Activated CD8-positive, alpha-beta memory T cell treated with anti-CD3 and anti-CD28 coated beads, Interleukin-2, amount 50 U/mL, for 1 hour (primary cell): ENCODE data around the gene MBNL3.
"Not testable (repeated sequence)": the region's sequence is repeated elsewhere in the genome, so short reads cannot be mapped to it uniquely, and the experiment has no call there.

Experiments used
- DNase-seq: peaks from one replicate; pipeline ENCODE4 v3.0.0-alpha.2; 2020; ENCODE audit errors: extremely low read depth

Gene MBNL3

DNA sequence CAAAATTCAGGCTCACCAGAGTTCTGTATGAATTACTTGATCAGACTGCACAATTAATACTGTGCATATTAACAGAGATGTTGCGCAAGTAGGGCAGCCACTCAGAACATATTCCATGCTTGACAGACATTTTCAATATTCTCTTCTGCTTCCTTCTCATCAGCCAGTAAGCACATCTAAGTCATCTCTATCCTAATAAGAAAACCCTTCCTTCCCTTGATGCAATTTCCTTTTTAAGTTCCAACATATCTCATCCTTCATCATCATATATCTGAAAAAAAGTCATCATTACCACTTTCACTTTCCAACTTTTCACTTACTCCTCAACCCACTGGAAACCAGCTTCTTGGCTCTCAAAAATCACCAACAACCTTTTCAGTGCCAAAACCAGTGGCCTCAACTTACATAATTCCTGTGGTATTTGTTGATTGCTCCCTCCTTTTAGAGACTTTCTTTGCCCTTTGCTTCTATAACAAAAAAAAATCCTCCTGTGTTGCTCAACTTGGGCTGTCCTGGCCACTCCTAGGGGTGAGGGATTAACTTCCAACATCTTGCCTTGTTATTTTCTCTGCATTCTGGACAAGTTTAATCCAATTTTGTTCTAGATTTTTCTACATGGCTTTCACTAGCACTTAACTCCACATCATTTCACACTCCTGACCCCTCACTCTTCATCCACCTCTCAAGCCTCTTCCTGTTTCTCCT is 14.1 kb downstream of the MBNL3 start:
- DNase-seq: no peak

- DNase-seq: no peak
Observed at GRCh38 chrX:132472397-132472796, 16.4 kb downstream of the MBNL3 start.

DNA sequence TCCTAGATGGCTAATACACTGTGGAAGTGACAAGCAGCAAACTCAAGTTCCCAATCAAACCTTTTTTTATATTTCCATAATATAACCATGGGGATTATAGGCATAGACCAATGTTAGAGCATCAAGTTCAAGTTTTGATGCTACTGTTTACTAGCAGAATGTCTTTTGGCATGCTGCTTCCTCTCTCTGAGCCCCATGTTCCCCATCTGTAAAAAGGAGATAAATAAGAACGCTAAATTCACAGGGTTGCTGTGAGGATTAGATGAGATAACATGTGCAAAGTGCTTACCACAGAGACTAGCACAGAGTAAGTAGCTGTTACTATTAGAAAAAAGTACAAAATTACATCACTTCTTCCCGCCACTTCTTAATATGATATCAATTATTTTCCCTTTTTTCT is 18.0 kb downstream of the MBNL3 start:
- no peak for DNase-seq

DNA sequence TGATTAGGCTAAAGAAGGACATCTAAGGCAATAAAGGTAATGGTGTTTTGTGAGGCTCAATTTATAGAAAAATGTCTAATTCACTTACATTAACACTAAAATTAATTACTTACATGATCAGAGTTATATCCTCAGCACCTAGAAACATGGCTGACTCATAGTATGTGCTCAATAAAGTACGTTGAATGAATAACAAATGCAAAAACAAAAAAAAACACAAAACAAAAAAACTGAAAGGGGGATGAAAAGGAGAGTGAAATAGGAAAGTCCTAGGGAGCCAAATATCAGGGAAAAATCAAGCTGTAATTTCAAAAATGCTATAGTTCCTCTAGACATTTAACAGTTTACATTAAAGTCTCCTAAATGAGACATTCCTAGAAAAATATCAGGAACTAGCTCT is 18.7 kb downstream of the MBNL3 start:
- DNase-seq: no peak

GRCh38 chrX:132468454-132468853 is 20.4 kb downstream of the MBNL3 start:
- no peak for DNase-seq

DNA sequence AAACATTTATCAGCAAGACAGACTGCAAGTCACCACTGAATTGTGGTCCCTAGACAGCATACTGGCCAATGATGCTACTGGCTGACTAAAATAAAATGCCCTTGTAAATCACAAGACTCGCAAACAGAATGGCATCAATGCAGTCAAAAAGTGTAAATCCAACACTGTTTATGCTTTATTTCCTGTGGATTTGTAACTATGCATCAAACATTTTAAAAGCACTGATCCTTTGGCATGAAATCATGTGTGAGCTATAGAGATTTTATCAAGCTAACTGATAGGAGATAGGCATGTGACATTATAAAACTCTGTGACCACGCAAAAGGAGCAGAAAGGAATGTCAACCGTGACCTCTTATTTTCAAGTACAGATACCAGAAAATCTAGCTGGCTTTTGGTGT is 20.8 kb downstream of the MBNL3 start:
- DNase-seq: no peak

DNA sequence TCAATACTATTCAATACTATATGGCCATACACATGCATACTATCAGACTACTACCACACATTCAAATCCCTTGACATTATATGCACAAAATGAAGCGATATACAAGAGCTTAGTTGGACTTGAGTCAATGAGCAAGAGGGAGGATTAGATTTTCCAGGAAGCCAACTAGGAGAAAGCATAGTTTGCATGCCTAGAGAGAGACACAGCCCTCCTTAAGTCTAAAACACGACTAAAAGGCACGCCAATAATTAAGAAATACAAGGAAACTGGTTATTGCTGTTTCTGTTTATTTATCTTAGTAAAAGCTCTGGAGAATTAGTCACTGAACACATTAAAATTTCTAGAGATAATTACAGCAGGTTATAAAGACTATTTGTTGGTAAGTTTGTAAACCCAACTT is 21.8 kb downstream of the MBNL3 start:
- DNase-seq: no peak

GRCh38 chrX:132463411-132463810 is 25.4 kb downstream of the MBNL3 start:
- DNase-seq: no peak

DNA sequence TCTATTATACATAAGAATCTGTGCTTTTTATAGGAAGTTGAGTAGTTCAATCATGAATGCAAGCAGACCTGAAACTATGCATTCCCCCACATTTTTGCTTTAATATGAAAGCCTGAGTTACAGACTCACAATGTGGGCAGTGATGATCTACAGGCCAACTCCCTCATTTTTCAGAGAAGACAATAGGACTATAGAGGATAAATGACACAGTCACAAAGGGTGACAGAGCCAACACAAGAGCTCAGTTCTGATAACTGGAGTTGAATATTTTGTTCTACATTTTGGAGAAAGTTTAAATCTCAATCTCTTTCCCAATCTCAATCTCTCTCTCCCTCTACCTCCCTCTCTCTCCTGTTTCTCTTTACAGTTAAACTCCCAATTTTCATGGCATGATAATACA is 27.0 kb downstream of the MBNL3 start:
- DNase-seq: no peak

- no peak for DNase-seq
Observed at GRCh38 chrX:132452911-132453550, 35.8 kb downstream of the MBNL3 start.

DNA sequence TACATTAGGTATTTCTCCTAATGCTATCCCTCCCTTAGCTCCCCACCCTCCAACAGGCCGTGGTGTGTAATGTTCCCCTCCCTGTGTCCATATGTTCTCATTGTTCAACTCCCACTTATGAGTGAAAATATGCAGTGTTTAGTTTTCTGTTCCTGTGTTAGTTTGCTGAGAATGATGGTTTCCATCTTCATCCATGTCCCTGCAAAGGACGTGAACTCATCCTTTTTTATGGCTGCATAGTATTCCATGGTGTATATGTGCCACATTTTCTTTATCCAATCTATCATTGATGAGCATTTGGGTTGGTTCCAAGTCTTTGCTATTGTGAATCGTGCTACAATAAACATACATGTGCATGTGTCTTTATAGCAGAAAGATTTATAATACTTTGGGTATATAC is 42.9 kb downstream of the MBNL3 start:
- DNase-seq: not testable (repeated sequence)

DNA sequence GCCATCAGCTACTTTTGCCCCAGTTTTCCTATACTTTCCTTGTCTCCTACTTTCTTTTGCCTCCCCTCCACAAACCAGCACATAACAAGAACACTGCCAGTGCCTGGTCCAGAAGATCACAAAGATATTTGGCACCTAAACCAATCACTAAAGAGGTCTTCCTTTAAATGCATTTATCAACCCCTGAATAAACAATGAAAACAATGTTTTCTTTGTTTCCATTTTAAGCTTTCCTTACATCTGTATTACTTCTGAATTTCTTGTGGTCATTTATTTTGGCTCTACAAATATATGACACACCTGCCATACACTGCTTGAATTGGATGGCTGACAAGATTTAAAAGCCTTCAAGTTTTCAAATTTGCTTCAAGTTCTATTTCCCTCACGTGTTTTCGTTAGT is 43.9 kb downstream of the MBNL3 start:
- DNase-seq: no peak

GRCh38 chrX:132443196-132444135 is 45.4 kb downstream of the MBNL3 start:
- DNase-seq: no peak

GRCh38 chrX:132442691-132443090 is 46.1 kb downstream of the MBNL3 start:
- no peak for DNase-seq

DNA sequence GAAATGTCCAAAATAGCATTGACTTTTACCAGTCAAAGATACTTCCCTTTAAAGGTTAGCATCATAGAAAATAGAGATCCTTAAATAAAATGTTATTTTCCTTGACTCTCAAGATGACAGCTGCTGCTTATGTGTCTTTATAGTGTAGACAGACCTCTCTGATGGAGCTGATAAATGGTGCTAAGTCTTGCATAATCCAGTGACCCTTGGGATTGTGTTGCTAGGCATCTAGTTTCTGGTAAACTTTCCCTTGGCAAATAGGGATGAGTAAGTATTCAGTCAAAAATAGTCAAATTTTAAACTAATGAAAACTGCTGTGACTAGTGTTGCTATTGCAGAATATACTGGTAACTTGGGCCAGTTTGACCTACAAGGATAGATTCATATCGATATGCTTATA is 53.6 kb downstream of the MBNL3 start:
- DNase-seq: no peak

- no peak for DNase-seq
Observed at GRCh38 chrX:132433551-132433950, 55.3 kb downstream of the MBNL3 start.

GRCh38 chrX:132433001-132433400 is 55.8 kb downstream of the MBNL3 start:
- DNase-seq: no peak

DNA sequence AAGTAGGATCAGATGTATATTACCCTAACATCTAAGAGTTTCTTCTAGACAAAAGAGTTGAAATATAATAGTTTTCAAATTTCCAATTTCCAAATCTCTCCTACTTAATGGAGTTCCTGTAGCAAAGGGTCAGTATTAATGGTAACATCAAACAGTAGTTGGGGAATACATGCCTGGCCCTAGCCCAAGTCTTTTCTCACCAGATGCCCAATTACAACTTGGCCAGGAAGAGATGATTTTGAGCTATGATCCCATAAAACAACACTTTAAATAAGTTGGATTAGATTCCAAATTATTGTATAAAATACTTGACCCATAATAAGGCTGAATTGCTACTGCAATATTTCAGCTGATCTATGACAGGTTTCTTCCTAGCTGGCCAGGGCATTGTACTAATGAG is 59.9 kb downstream of the MBNL3 start:
- DNase-seq: no peak

DNA sequence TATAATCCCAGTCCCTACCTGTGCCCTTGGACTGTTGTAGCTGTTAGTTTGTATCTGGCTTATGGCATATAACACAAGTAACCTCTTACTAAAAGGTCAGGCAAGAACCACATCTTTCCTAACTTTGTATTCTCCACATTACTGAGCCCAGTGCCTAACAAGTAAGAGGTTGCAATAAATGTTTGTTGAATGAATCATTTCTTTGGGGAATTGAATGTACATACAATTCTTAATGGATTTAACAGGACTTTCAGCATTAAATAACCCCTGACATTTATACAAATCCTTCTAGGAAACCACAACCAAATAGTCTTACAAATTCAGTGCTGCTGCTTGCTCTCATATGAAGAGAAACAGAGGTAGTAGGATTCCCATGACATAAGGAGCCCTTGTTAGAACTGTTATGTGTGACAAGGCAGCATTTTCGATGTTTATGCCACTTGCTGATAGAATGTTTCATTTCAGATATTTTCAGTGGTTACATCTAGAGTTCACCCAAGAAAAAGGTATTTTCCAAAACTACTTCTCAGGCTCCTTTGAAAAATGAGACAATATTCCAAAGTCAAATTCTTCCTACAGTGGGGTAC is 62.0 kb downstream of the MBNL3 start:
- no peak for DNase-seq

GRCh38 chrX:132425744-132426318 is 63.0 kb downstream of the MBNL3 start:
- DNase-seq: no peak

- DNase-seq: no peak
Observed at GRCh38 chrX:132423323-132423722, 65.5 kb downstream of the MBNL3 start.

DNA sequence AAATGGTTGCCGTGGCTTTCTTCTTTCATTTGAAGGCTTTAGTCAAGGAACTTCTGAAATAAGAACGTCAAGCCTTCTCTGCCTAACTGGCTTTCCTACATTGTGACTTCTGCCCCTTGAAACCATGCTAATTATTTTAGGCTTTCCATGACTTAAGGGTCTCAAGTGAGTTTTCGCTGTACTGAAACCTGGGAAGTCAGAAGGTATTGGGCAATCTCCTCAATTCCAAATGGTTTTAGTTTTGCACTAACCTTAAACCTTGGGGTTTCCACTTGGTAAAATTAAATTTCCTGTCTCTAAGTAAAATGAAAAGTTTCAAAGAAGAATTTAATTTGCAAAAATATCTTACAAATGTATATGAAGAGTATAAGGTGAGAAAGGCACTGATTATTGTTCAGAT is 73.8 kb downstream of the MBNL3 start:
- DNase-seq: no peak
